Panc1 (cell line): ENCODE data around the gene P2RX4.

ENCODE experiments used
- CTCF ChIP-seq: fragments of 450-650 bp; IDR thresholded peaks from 2 replicates; pipeline ENCODE4 v1.5.1; 2017; ENCODE audit warnings: mild to moderate bottlenecking
- SIN3A ChIP-seq: IDR thresholded peaks from 2 replicates; pipeline ENCODE4 v1.6.1; 2012; ENCODE audit warnings: low read depth, mild to moderate bottlenecking, low read length, moderate library complexity, borderline replicate concordance; ENCODE audit not compliant: insufficient read depth
- TCF7L2 ChIP-seq: IDR thresholded peaks from 2 replicates; pipeline ENCODE4 v1.6.1; 2011; ENCODE audit warnings: mild to moderate bottlenecking, low read depth, low read length, inconsistent platforms
- TF ChIP-seq, protein P1 (sequence below), 2 experiments: IDR thresholded peaks; 2 replicates each; pipeline ENCODE4 v1.6.1; 2011 to 2012; ENCODE audit warnings: low read depth in 2 of 2, control low read depth in 1 of 2, low read length in 1 of 2, mild to moderate bottlenecking in 1 of 2, moderate library complexity in 1 of 2; ENCODE audit not compliant: insufficient read depth in 1 of 2

DNA sequence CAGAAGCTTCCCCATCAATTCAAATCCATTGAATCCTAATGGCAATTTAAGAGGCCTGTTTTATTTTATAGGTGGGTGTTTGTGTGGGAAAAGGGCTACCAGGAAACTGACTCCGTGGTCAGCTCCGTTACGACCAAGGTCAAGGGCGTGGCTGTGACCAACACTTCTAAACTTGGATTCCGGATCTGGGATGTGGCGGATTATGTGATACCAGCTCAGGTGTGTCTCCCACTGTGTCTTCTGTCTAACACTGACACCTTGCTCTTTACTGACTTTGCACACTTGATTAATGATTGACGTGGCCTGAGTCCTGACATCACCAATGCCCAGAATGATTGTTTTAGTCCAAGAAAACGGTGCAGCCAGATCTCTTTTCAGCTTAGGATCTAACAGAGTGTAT is 7.1 kb downstream of the P2RX4 start:
- TF ChIP-seq CTCF = no peak
- no peak for TF ChIP-seq SIN3A
- TF ChIP-seq TCF7L2 = no peak
- TF ChIP-seq, protein P1, sequence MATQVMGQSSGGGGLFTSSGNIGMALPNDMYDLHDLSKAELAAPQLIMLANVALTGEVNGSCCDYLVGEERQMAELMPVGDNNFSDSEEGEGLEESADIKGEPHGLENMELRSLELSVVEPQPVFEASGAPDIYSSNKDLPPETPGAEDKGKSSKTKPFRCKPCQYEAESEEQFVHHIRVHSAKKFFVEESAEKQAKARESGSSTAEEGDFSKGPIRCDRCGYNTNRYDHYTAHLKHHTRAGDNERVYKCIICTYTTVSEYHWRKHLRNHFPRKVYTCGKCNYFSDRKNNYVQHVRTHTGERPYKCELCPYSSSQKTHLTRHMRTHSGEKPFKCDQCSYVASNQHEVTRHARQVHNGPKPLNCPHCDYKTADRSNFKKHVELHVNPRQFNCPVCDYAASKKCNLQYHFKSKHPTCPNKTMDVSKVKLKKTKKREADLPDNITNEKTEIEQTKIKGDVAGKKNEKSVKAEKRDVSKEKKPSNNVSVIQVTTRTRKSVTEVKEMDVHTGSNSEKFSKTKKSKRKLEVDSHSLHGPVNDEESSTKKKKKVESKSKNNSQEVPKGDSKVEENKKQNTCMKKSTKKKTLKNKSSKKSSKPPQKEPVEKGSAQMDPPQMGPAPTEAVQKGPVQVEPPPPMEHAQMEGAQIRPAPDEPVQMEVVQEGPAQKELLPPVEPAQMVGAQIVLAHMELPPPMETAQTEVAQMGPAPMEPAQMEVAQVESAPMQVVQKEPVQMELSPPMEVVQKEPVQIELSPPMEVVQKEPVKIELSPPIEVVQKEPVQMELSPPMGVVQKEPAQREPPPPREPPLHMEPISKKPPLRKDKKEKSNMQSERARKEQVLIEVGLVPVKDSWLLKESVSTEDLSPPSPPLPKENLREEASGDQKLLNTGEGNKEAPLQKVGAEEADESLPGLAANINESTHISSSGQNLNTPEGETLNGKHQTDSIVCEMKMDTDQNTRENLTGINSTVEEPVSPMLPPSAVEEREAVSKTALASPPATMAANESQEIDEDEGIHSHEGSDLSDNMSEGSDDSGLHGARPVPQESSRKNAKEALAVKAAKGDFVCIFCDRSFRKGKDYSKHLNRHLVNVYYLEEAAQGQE (IDR thresholded peaks at IDR 0.05; ENCODE audit: insufficient read depth in 1 of 2, low read depth in 2 of 2, low read length in 1 of 2) = no peak
